Measurements from ENCODE around the gene ZMIZ1. TPM values are rescaled to one million over a fixed set of nuclear protein-coding genes. Genes with fewer than 3 reads are reported as not detected.

ZMIZ1 gene
- total and polyA plus RNA-seq, 7 experiments from 2014 or later, result 1.8 to 57.2 (median 14.2) TPM

- no peaks in the 10 kb centered on the region for H3K9me3 Mint-ChIP-seq
- POLR2A ChIA-PET, result no interaction called here
- Histone ChIP-seq H3K27ac (ENCODE audit: low read depth, low read length) (no peak overlapping the region), H3K27me3 (ENCODE audit: control insufficient read depth in 2 of 2, insufficient read depth in 2 of 2, low read length in 2 of 2) (no peaks in the 10 kb centered on the region), H3K4me3 (ENCODE audit: low read length) (no peak overlapping the region), H3K4me1 (ENCODE audit: control insufficient read depth in 2 of 2, insufficient read depth in 2 of 2, low read length in 2 of 2) (no peaks in the 10 kb centered on the region), H3K36me3 (ENCODE audit: control insufficient read depth in 2 of 3, insufficient read depth in 3 of 3, low read length in 3 of 3) (no peaks in the 10 kb centered on the region), H3K9me3 (ENCODE audit: control insufficient read depth in 2 of 3, low read length in 3 of 3) (no peaks in the 10 kb centered on the region)
- no peak for DNase-seq
- no peak for ATAC-seq
- CTCF ChIA-PET, result interaction anchor here (0.8 kb wide), 1 partner anchor 1146 kb away, joined by 3 read pairs; no protein-coding TSS in a partner anchor
- intact Hi-C loops (cut with micrococcal nuclease), result no loop called here
- peaks cover 0 to 6% (median 0%) of the 10 kb centered on the region in 7 donors for H3K4me1 Mint-ChIP-seq
- peaks cover 0 to 12% (median 5%) of the 10 kb centered on the region in 5 donors for H3K36me3 Mint-ChIP-seq
- peaks cover 0 to 2% (median 0%) of the 10 kb centered on the region in 5 donors for H3K27me3 Mint-ChIP-seq
- H3K27ac Mint-ChIP-seq, result no peak overlapping the region
- no peak overlapping the region for H3K4me3 Mint-ChIP-seq
These were observed 120.4 kb downstream of the ZMIZ1 start for GRCh38 chr10:79189181-79189580.

- no peaks in the 10 kb centered on the region for H3K36me3 ChIP-seq (ENCODE audit: control insufficient read depth in 2 of 3, insufficient read depth in 3 of 3, low read length in 3 of 3)
- DNase-seq, result no peak
- no peak for ATAC-seq
- H3K27me3 Mint-ChIP-seq, result peaks cover 0 to 2% (median 0%) of the 10 kb centered on the region in 5 donors
- no peaks in the 10 kb centered on the region for H3K4me1 ChIP-seq (ENCODE audit: control insufficient read depth in 2 of 2, insufficient read depth in 2 of 2, low read length in 2 of 2)
- intact Hi-C loops (cut with micrococcal nuclease), result loop anchor here (10.0 kb wide), 3 partner anchors 605 to 1345 kb away; no protein-coding TSS in a partner anchor
- CTCF ChIA-PET, result no interaction called here
- peaks cover 0 to 12% (median 5%) of the 10 kb centered on the region in 5 donors for H3K36me3 Mint-ChIP-seq
- no peaks in the 10 kb centered on the region for H3K9me3 ChIP-seq (ENCODE audit: control insufficient read depth in 2 of 3, low read length in 3 of 3)
- H3K4me3 Mint-ChIP-seq, result no peak overlapping the region
- POLR2A ChIA-PET, result interaction anchor here (0.7 kb wide), 1 partner anchor 1153 kb away, joined by 3 read pairs; no protein-coding TSS in a partner anchor
- H3K4me1 Mint-ChIP-seq, result peaks cover 0 to 6% (median 0%) of the 10 kb centered on the region in 7 donors
- H3K27ac Mint-ChIP-seq, result no peak overlapping the region
- no peaks in the 10 kb centered on the region for H3K27me3 ChIP-seq (ENCODE audit: control insufficient read depth in 2 of 2, insufficient read depth in 2 of 2, low read length in 2 of 2)
- no peaks in the 10 kb centered on the region for H3K9me3 Mint-ChIP-seq
- H3K4me3 ChIP-seq (ENCODE audit: low read length), result no peak overlapping the region
- H3K27ac ChIP-seq (ENCODE audit: low read depth, low read length), result no peak overlapping the region
These were observed 121.2 kb downstream of the ZMIZ1 start for GRCh38 chr10:79189853-79190435.

- H3K36me3 Mint-ChIP-seq, result peaks cover 0 to 12% (median 5%) of the 10 kb centered on the region in 5 donors
- H3K27ac ChIP-seq (ENCODE audit: low read depth, low read length), result no peak overlapping the region
- intact Hi-C loops (cut with micrococcal nuclease), result loop anchor here (10.0 kb wide), 3 partner anchors 606 to 1346 kb away; no protein-coding TSS in a partner anchor
- ChIA-PET CTCF (no interaction called here), POLR2A (no interaction called here)
- no peaks in the 10 kb centered on the region for H3K9me3 Mint-ChIP-seq
- DNase-seq (no peak), ATAC-seq (no peak)
- no peak overlapping the region for H3K4me3 ChIP-seq (ENCODE audit: low read length)
- no peaks in the 10 kb centered on the region for H3K9me3 ChIP-seq (ENCODE audit: control insufficient read depth in 2 of 3, low read length in 3 of 3)
- no peak overlapping the region for H3K4me3 Mint-ChIP-seq
- H3K27me3 Mint-ChIP-seq, result no peaks in the 10 kb centered on the region
- peaks cover 0 to 3% of the 10 kb centered on the region in 2 donors for H3K4me1 ChIP-seq (ENCODE audit: control insufficient read depth in 2 of 2, insufficient read depth in 2 of 2, low read length in 2 of 2)
- H3K4me1 Mint-ChIP-seq, result peaks cover 0 to 8% (median 5%) of the 10 kb centered on the region in 7 donors
- no peaks in the 10 kb centered on the region for H3K27me3 ChIP-seq (ENCODE audit: control insufficient read depth in 2 of 2, insufficient read depth in 2 of 2, low read length in 2 of 2)
- H3K36me3 ChIP-seq (ENCODE audit: control insufficient read depth in 2 of 3, insufficient read depth in 3 of 3, low read length in 3 of 3), result no peaks in the 10 kb centered on the region
- H3K27ac Mint-ChIP-seq, result no peak overlapping the region
These were observed 122.0 kb downstream of the ZMIZ1 start for GRCh38 chr10:79190740-79191261.

- intact Hi-C loops (cut with micrococcal nuclease), result loop anchor here (10.0 kb wide), 3 partner anchors 607 to 1347 kb away; no protein-coding TSS in a partner anchor
- H3K36me3 Mint-ChIP-seq, result peaks cover 0 to 8% (median 2%) of the 10 kb centered on the region in 5 donors
- no peaks in the 10 kb centered on the region for H3K36me3 ChIP-seq (ENCODE audit: control insufficient read depth in 2 of 3, insufficient read depth in 3 of 3, low read length in 3 of 3)
- ChIA-PET POLR2A (no interaction called here), CTCF (interaction anchor here (0.6 to 6.8 kb wide), 3 partner anchors 11 to 1145 kb away, joined by 3 to 77 read pairs (median 6); no protein-coding TSS in a partner anchor)
- no peak for ATAC-seq
- H3K9me3 Mint-ChIP-seq, result no peaks in the 10 kb centered on the region
- peak overlapping the region in 2 of 9 donors; percentile 59 to 88 for H3K27ac Mint-ChIP-seq
- DNase-seq, result no peak
- no peak overlapping the region for H3K4me3 Mint-ChIP-seq
- H3K9me3 ChIP-seq (ENCODE audit: control insufficient read depth in 2 of 3, low read length in 3 of 3), result no peaks in the 10 kb centered on the region
- no peak overlapping the region for H3K27ac ChIP-seq (ENCODE audit: low read depth, low read length)
- H3K4me3 ChIP-seq (ENCODE audit: low read length), result no peak overlapping the region
- H3K27me3 ChIP-seq (ENCODE audit: control insufficient read depth in 2 of 2, insufficient read depth in 2 of 2, low read length in 2 of 2), result no peaks in the 10 kb centered on the region
- H3K27me3 Mint-ChIP-seq, result no peaks in the 10 kb centered on the region
- H3K4me1 ChIP-seq (ENCODE audit: control insufficient read depth in 2 of 2, insufficient read depth in 2 of 2, low read length in 2 of 2), result peaks cover 0 to 3% of the 10 kb centered on the region in 2 donors
- H3K4me1 Mint-ChIP-seq, result peaks cover 0 to 10% (median 5%) of the 10 kb centered on the region in 7 donors
These were observed 123.3 kb downstream of the ZMIZ1 start for GRCh38 chr10:79191951-79192676.

GRCh38 chr10:79192677-79193003 lies 123.9 kb downstream of the ZMIZ1 start:
- Mint-ChIP-seq H3K4me1 (peaks cover 0 to 10% (median 5%) of the 10 kb centered on the region in 7 donors), H3K36me3 (peaks cover 0 to 7% (median 0%) of the 10 kb centered on the region in 5 donors), H3K4me3 (no peak overlapping the region), H3K9me3 (no peaks in the 10 kb centered on the region), H3K27ac (peak overlapping the region in 3 of 9 donors; percentile 8 to 80 (median 77)), H3K27me3 (no peaks in the 10 kb centered on the region)
- Histone ChIP-seq H3K27me3 (ENCODE audit: control insufficient read depth in 2 of 2, insufficient read depth in 2 of 2, low read length in 2 of 2) (no peaks in the 10 kb centered on the region), H3K9me3 (ENCODE audit: control insufficient read depth in 2 of 3, low read length in 3 of 3) (no peaks in the 10 kb centered on the region), H3K36me3 (ENCODE audit: control insufficient read depth in 2 of 3, insufficient read depth in 3 of 3, low read length in 3 of 3) (no peaks in the 10 kb centered on the region), H3K27ac (ENCODE audit: low read depth, low read length) (no peak overlapping the region), H3K4me3 (ENCODE audit: low read length) (no peak overlapping the region), H3K4me1 (ENCODE audit: control insufficient read depth in 2 of 2, insufficient read depth in 2 of 2, low read length in 2 of 2) (peaks cover 0 to 3% of the 10 kb centered on the region in 2 donors)
- DNase-seq (no peak), ATAC-seq (no peak)
- ChIA-PET POLR2A (no interaction called here), CTCF (interaction anchor here (0.6 to 6.8 kb wide), 3 partner anchors 188 to 1146 kb away, joined by 3 to 77 read pairs (median 3); no protein-coding TSS in a partner anchor)
- intact Hi-C loops (cut with micrococcal nuclease), result loop anchor here (10.0 kb wide), 3 partner anchors 608 to 1348 kb away; no protein-coding TSS in a partner anchor

- H3K9me3 ChIP-seq (ENCODE audit: control insufficient read depth in 2 of 3, low read length in 3 of 3), result no peaks in the 10 kb centered on the region
- DNase-seq (no peak), ATAC-seq (no peak)
- no peaks in the 10 kb centered on the region for H3K36me3 ChIP-seq (ENCODE audit: control insufficient read depth in 2 of 3, insufficient read depth in 3 of 3, low read length in 3 of 3)
- Mint-ChIP-seq H3K9me3 (no peaks in the 10 kb centered on the region), H3K27me3 (no peaks in the 10 kb centered on the region), H3K36me3 (peaks cover 0 to 7% (median 0%) of the 10 kb centered on the region in 5 donors), H3K4me1 (peaks cover 0 to 10% (median 5%) of the 10 kb centered on the region in 7 donors), H3K4me3 (no peak overlapping the region), H3K27ac (peak overlapping the region in 2 of 9 donors; percentile 8 to 76)
- H3K4me1 ChIP-seq (ENCODE audit: control insufficient read depth in 2 of 2, insufficient read depth in 2 of 2, low read length in 2 of 2), result peaks cover 0 to 3% of the 10 kb centered on the region in 2 donors
- ChIA-PET POLR2A (no interaction called here), CTCF (interaction anchor here (0.6 to 6.8 kb wide), 4 partner anchors 52 to 1147 kb away, joined by 3 to 77 read pairs (median 8); no protein-coding TSS in a partner anchor)
- no peaks in the 10 kb centered on the region for H3K27me3 ChIP-seq (ENCODE audit: control insufficient read depth in 2 of 2, insufficient read depth in 2 of 2, low read length in 2 of 2)
- no peak overlapping the region for H3K27ac ChIP-seq (ENCODE audit: low read depth, low read length)
- no peak overlapping the region for H3K4me3 ChIP-seq (ENCODE audit: low read length)
- intact Hi-C loops (cut with micrococcal nuclease), result loop anchor here (2.0 to 10.0 kb wide), 6 partner anchors 127 to 1349 kb away; no protein-coding TSS in a partner anchor
These were observed 125.1 kb downstream of the ZMIZ1 start for GRCh38 chr10:79193694-79194382.
